GM18951 (cell line): ENCODE results near the gene RCCD1.

Source experiments
- POLR2A ChIP-seq: IDR thresholded peaks from 4 replicates; pipeline ENCODE4 v1.6.1; 2011; ENCODE audit warnings: mild to moderate bottlenecking; ENCODE audit not compliant: insufficient read length, insufficient read depth; ENCODE audit errors: extremely low read depth
- in situ Hi-C: fragments of 300-500 bp; cut with MboI; formaldehyde crosslinking; loops from one replicate; pipeline ENCODE4 v1.12.0; 2022; ENCODE audit warnings: low sequenced_read_pairs, mixed read lengths, inconsistent platforms; ENCODE audit not compliant: unreplicated experiment

Gene RCCD1

GRCh38 chr15:90929246-90930019 is 25.3 kb upstream of the RCCD1 start:
- no peak for TF ChIP-seq POLR2A
- in situ Hi-C loops: no loop called here

- in situ Hi-C loops: no loop called here
- no peak for TF ChIP-seq POLR2A
These were observed 23.7 kb upstream of the RCCD1 start for GRCh38 chr15:90930861-90931574.

GRCh38 chr15:90931575-90931827 is 23.2 kb upstream of the RCCD1 start:
- in situ Hi-C loops: no loop called here
- TF ChIP-seq POLR2A: no peak

- in situ Hi-C loops: no loop called here
These were observed 22.6 kb upstream of the RCCD1 start, which contains the start of gene HDDC3 for GRCh38 chr15:90931828-90932659. HDDC3 (minus strand) TSS chr15:90932549; CDS start chr15:90932540, 9 bp downstream.

DNA sequence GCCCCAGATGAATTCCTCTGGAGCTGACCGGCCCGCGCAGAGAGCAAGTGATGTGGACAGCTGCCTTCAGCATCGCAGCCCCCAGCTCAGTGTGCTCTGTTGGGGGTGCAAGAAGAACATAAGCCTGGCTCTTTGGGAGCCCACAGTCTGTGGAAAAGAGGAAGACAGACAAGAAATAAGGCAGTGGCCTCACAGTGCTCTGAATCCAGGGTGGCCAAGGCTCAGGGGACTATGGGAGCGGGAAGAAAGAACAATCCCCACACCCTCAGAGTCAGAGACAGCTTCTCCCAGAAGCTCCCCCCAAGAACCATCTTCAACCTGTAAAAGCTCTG is 22.1 kb upstream of the RCCD1 start:
- TF ChIP-seq POLR2A: no peak
- in situ Hi-C loops: no loop called here

More at GRCh38 chr15:90931828-90932659, 22.6 kb upstream of the RCCD1 start, which contains the start of gene HDDC3:
- TF ChIP-seq POLR2A: peak; percentile 86

GRCh38 chr15:90933301-90933700 is 21.4 kb upstream of the RCCD1 start:
- no peak for TF ChIP-seq POLR2A
- in situ Hi-C loops: no loop called here

- no peak for TF ChIP-seq POLR2A
- in situ Hi-C loops: no loop called here
These were observed 20.3 kb upstream of the RCCD1 start for GRCh38 chr15:90934256-90934948.

DNA sequence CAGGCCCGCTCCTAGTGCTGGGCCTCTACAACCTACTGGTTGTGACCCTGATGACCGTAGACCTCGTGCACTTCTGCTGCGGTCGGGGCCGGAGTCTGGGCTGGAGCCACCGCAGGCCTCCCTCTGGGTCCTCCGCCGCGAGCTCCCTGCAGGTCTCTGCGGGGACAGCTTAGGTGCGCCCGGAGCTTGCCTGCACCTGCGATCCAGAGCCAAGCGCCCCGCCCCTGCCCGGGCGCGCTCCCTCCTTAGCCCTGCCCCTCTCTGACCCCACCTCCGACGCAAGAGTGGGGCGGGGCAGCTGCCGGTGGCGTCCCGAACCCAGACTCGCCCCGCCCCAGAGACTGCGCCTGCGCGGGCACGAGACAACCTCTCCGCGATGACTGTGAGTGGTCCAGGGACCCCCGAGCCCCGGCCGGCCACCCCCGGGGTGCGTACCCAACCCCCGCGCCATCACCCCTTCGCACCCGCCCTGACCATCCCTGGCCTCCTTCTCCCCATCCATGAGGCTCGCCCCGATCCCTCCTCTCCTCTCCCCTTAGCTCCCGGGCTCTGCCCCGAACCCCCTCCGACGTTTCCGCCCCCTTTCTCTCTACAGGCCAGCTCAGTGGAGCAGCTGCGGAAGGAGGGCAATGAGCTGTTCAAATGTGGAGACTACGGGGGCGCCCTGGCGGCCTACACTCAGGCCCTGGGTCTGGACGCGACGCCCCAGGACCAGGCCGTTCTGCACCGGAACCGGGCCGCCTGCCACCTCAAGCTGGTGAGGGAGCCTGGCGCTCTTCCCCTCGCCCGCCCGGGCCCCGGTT is 19.5 kb upstream of the RCCD1 start, which contains the start of gene UNC45A:
UNC45A (plus strand) TSS at position 337 of the 803 bp plus-strand sequence; CDS start at position 377, 40 bp downstream.
- in situ Hi-C loops: no loop called here
- TF ChIP-seq POLR2A: peak; percentile 68

GRCh38 chr15:90936823-90937222 is 17.9 kb upstream of the RCCD1 start:
- in situ Hi-C loops: no loop called here
- TF ChIP-seq POLR2A: no peak

DNA sequence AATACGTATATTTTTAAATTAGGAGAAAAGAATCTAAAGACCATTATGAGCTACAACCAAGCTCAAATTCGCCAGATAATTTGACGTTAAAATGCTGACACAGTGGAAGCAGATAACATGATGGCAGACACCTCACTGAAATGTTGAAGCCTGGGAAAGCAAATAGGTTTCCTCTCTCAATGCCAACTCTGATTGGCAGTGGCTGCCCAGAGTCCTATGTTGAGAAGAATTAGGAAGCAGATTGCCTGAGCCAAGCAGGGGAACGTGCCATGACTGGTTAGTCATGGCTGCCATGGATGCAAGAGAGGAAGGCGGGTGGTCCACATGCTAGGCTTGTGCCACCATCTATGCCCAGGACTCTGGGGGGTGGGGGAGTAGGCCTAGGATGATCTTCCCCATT is 16.4 kb upstream of the RCCD1 start:
- in situ Hi-C loops: no loop called here
- TF ChIP-seq POLR2A: no peak

DNA sequence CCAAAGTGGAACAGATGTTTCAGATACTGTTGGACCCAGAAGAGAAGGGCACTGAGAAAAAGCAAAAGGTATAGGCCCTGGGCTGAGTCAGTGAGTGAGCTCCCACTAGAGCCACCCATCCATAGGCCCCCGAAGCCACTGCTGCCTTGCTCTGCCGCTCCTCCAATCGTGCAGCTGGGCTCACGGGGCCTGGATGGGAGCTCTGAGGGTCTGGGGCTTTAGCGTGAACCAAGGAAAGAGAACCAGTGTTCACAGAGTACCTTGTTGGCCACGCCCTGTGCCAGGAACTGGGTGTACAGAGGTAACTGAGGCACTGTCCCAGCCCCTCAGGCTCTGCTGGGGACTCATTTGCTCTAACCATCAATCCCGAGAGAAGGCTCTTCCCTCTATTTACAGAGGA is 14.9 kb upstream of the RCCD1 start:
- in situ Hi-C loops: no loop called here
- TF ChIP-seq POLR2A: no peak

GRCh38 chr15:90941038-90941437 is 13.6 kb upstream of the RCCD1 start:
- in situ Hi-C loops: no loop called here
- TF ChIP-seq POLR2A: no peak

DNA sequence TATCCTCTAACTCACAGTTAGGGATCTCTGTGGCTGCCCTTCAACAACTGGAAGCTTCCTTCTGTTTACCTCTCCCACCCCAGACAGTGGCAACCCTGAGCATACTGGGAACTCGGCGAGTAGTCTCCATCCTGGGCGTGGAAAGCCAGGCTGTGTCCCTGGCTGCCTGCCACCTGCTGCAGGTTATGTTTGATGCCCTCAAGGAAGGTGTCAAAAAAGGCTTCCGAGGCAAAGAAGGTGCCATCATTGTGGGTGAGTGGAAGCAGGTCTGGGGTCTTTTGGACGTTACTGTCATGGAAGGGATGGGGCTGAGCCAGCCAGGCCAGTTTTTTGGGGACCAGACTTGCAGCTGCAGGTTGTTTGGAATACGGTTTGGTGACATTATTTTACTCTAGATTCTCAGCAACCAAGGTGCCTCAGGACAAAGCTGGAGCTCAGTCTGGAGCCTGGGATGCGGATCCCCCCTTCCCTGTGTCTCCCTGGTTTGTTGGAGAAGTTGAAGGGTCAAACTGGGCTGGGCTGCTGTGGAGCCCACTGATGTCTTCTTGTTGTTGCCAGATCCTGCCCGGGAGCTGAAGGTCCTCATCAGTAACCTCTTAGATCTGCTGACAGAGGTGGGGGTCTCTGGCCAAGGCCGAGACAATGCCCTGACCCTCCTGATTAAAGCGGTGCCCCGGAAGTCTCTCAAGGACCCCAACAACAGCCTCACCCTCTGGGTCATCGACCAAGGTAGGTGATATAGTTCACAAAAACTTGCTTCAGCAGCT is 12.1 kb upstream of the RCCD1 start:
- in situ Hi-C loops: no loop called here

More for the DNA sequence above, 12.1 kb upstream of the RCCD1 start:
- no peak for TF ChIP-seq POLR2A
